ENCODE results near the gene FNIP1. TPM values are rescaled to one million over a fixed set of nuclear protein-coding genes. Genes with fewer than 3 reads are reported as not detected.

Gene FNIP1
- total and polyA plus RNA-seq, 2 of the 13 experiments (the other 11 are each of a cell fraction or from before 2014, with no cell fraction given): 10.9 to 29.3 TPM

DNA sequence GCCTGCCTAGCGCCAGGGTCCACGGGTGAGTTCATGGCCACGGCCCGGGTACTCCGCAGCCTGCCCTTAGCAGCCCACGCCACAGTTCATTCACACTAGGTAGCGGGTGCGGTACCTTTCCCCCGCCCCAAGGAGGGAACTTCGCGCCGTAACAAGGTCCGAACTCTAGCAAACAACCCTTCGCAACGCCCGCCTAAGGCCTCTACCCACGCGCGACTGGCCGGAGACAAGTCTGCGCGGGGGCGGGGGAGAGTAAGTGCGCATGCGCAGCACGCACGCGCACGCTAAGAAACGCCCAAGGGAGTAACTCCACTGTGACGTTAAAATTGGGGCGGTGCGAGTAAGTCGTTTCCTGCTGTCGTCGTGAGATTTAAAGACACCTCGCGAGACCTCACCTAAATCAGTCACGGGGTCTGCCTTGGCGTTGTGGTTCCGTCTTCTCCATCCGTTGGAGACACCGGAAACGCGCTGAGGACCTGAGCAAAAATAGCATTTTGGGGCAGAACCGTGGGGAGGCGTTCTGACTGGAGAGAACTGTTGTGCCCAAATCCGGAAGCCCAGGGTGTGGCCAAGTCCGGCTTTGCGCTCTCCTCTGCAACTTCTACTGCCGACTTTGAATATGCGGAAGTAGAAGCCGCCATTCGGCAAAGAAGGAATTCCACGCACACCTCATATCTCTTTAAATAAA, 161.7 kb downstream of the FNIP1 start, which contains the start of gene RAPGEF6 (continued):
- TF ChIP-seq SALL2 (CRISPR knock-in tag; IDR thresholded peaks at IDR 0.05): peak; percentile 41; the same call in 1 of the 2 replicates
- no peak; the same call in 1 of the 2 replicates for TF ChIP-seq CREB3 (CRISPR knock-in tag; IDR thresholded peaks at IDR 0.05)
- no peak for TF ChIP-seq ETS1 (CRISPR knock-in tag; IDR thresholded peaks at IDR 0.05)
- TF ChIP-seq, protein P1, sequence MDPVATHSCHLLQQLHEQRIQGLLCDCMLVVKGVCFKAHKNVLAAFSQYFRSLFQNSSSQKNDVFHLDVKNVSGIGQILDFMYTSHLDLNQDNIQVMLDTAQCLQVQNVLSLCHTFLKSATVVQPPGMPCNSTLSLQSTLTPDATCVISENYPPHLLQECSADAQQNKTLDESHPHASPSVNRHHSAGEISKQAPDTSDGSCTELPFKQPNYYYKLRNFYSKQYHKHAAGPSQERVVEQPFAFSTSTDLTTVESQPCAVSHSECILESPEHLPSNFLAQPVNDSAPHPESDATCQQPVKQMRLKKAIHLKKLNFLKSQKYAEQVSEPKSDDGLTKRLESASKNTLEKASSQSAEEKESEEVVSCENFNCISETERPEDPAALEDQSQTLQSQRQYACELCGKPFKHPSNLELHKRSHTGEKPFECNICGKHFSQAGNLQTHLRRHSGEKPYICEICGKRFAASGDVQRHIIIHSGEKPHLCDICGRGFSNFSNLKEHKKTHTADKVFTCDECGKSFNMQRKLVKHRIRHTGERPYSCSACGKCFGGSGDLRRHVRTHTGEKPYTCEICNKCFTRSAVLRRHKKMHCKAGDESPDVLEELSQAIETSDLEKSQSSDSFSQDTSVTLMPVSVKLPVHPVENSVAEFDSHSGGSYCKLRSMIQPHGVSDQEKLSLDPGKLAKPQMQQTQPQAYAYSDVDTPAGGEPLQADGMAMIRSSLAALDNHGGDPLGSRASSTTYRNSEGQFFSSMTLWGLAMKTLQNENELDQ (CRISPR knock-in tag; IDR thresholded peaks at IDR 0.05; ENCODE audit: borderline replicate concordance): no peak
- peak; percentile 94 for TF ChIP-seq ZNF891 (CRISPR knock-in tag; IDR thresholded peaks at IDR 0.05)
- no peak for TF ChIP-seq ZNF30 (CRISPR knock-in tag; IDR thresholded peaks at IDR 0.05)
- TF ChIP-seq ZBTB42 (CRISPR knock-in tag; IDR thresholded peaks at IDR 0.05): no peak
- peak; percentile 75; the same call in 1 of the 2 replicates for TF ChIP-seq ZNF766 (CRISPR knock-in tag; IDR thresholded peaks at IDR 0.05; ENCODE audit: borderline replicate concordance)
- TF ChIP-seq ZNF451 (CRISPR knock-in tag; IDR thresholded peaks at IDR 0.05): peak; percentile 85; the same call in 1 of the 2 replicates
- TF ChIP-seq ZNF329 (CRISPR knock-in tag; IDR thresholded peaks at IDR 0.05; ENCODE audit: low read depth): peak; percentile 52; the same call in 1 of the 2 replicates
- TF ChIP-seq ZNF124 (CRISPR knock-in tag; IDR thresholded peaks at IDR 0.05): no peak; the same call in 1 of the 2 replicates
- TF ChIP-seq, protein P2, sequence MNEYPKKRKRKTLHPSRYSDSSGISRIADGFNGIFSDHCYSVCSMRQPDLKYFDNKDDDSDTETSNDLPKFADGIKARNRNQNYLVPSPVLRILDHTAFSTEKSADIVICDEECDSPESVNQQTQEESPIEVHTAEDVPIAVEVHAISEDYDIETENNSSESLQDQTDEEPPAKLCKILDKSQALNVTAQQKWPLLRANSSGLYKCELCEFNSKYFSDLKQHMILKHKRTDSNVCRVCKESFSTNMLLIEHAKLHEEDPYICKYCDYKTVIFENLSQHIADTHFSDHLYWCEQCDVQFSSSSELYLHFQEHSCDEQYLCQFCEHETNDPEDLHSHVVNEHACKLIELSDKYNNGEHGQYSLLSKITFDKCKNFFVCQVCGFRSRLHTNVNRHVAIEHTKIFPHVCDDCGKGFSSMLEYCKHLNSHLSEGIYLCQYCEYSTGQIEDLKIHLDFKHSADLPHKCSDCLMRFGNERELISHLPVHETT (CRISPR knock-in tag; conservative IDR thresholded peaks at IDR 0.05): peak; percentile 82
- TF ChIP-seq FUBP1 (CRISPR knock-in tag; IDR thresholded peaks at IDR 0.05; ENCODE audit: borderline replicate concordance): no peak
- no peak for TF ChIP-seq SNAPC5 (CRISPR knock-in tag; IDR thresholded peaks at IDR 0.05; ENCODE audit: borderline replicate concordance)
- peak; percentile 52; the same call in 1 of the 2 replicates for TF ChIP-seq AKAP8 (CRISPR knock-in tag; IDR thresholded peaks at IDR 0.05)
- peak in 1 of 2 experiments; percentile 60; a peak in 1 of 4 replicates for TF ChIP-seq KLF16 (CRISPR knock-in tag; IDR thresholded peaks at IDR 0.05)
- no peak for TF ChIP-seq ZNF780A (CRISPR knock-in tag; IDR thresholded peaks at IDR 0.05)
- no peak for TF ChIP-seq ZNF839 (CRISPR knock-in tag; IDR thresholded peaks at IDR 0.05; ENCODE audit: borderline replicate concordance)
- TF ChIP-seq ZNF629 (CRISPR knock-in tag; conservative IDR thresholded peaks at IDR 0.05): no peak
- peak; percentile 77; the same call in 1 of the 2 replicates for TF ChIP-seq HOXA3 (CRISPR knock-in tag; IDR thresholded peaks at IDR 0.05)
- TF ChIP-seq ZSCAN30 (CRISPR knock-in tag; IDR thresholded peaks at IDR 0.05): no peak

Measured in HepG2 (cell line).